IPS-15b (cell line): Measurements from ENCODE around the gene IFNLR1.

Experiments
- H3K27me3 ChIP-seq: one replicate; pipeline ENCODE4 v1.6.1; 2013; ENCODE audit warnings: low read length; ENCODE audit not compliant: control insufficient read depth, insufficient read depth
- H3K36me3 ChIP-seq: one replicate; pipeline ENCODE4 v1.6.1; 2013; ENCODE audit warnings: low read length; ENCODE audit not compliant: control insufficient read depth, insufficient read depth
- H3K4me1 ChIP-seq: one replicate; pipeline ENCODE4 v1.6.1; 2013; ENCODE audit warnings: mild to moderate bottlenecking, low read length; ENCODE audit not compliant: control insufficient read depth, insufficient read depth
- H3K4me3 ChIP-seq: one replicate; pipeline ENCODE4 v1.5.1; 2013; ENCODE audit warnings: low read depth, low read length
- H3K9ac ChIP-seq: one replicate; pipeline ENCODE4 v1.6.1; 2013; ENCODE audit warnings: low read depth, mild to moderate bottlenecking, low read length
- H3K9me3 ChIP-seq: one replicate; pipeline ENCODE4 v1.6.1; 2013; ENCODE audit warnings: mild to moderate bottlenecking, low read length; ENCODE audit not compliant: control insufficient read depth, insufficient read depth

IFNLR1 gene

DNA sequence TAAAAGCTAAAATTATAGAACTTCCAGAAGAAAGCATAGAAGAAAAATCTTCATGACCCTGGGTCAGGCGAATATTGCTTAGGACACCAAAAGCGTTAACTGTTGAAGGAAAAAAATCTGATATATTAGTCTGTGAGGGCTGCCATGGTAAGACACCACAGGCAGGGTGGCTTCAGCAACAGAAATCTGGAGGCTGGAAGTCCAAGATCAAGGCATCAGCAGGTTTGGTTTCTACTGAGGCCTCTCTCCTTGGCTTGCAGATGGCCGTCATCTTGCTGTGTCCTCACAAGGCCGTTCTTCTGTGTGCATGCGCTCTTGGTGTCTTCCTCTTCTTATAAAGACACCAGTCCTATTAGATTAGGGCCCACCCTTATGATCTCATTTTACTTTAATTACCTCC is 14.5 kb downstream of the IFNLR1 start:
- H3K36me3 ChIP-seq, result peaks cover 5% of the 10 kb centered on the region
- H3K27me3 ChIP-seq, result no peaks in the 10 kb centered on the region
- peaks cover 3% of the 10 kb centered on the region for H3K4me1 ChIP-seq
- no peaks in the 10 kb centered on the region for H3K9me3 ChIP-seq
- no peak overlapping the region for H3K4me3 ChIP-seq
- no peak overlapping the region for H3K9ac ChIP-seq

DNA sequence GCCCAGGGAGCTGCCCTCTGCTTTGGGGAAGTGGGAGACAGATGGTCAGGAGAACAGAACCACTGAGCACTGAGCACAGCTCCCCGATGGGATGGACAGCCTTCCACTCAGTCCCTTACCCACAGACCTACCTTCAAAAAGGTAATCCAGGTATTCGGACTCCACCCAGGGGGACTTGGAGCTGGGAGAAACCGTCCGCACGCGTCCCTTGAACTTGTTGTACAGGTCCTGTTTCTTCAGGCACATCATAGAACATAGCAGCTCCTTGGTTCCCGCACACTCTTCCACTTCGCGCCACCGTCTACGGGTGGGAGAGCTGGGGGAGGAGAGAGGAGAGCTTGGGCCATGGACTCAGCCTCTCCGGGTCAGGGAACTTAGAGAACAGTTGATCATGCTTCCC is 17.8 kb downstream of the IFNLR1 start:
- no peak overlapping the region for H3K4me3 ChIP-seq
- no peak overlapping the region for H3K9ac ChIP-seq
- no peaks in the 10 kb centered on the region for H3K27me3 ChIP-seq
- no peaks in the 10 kb centered on the region for H3K4me1 ChIP-seq
- no peaks in the 10 kb centered on the region for H3K9me3 ChIP-seq
- H3K36me3 ChIP-seq, result peaks cover 13% of the 10 kb centered on the region

DNA sequence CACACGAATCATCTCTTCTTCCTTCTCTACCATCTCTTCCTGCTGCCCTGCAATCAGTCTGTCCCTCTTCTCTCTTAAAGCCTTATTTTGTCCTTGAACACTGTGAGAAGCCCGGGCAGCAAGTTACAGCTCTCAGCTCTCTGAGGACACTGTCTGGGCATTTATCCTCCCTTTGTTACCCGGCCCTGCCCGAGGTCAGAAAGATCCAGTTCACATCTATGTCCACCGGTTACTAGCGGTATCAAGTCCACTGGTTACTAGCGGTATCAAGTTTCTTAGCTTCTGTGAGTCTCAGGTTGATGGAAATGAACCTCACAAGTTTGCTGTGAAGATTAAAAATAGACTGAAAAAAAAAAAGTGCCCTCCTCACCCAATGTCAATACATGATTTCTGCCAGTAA is 18.8 kb downstream of the IFNLR1 start:
- Histone ChIP-seq H3K9me3 (no peaks in the 10 kb centered on the region), H3K4me1 (no peaks in the 10 kb centered on the region), H3K4me3 (no peak overlapping the region), H3K9ac (no peak overlapping the region), H3K36me3 (peaks cover 13% of the 10 kb centered on the region), H3K27me3 (no peaks in the 10 kb centered on the region)

DNA sequence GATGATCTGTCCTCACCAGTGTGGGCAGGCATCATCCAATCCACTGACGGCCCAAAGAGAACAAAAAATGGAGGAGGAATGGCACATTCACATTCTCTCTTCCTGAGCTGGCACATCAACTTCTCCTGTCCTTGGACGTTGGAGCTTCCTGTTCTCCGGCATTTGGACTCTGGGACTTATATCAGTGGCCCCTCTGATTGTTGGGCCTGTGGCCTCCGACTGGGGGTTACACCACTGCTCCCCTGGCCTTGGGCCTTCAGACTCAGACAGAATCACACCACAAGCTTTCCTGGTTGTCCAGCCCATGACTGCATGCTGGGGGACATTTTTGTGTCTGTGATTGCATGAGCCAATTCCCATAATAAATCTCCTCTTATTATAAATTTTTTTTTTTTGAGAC is 20.1 kb downstream of the IFNLR1 start:
- Histone ChIP-seq H3K9me3 (no peaks in the 10 kb centered on the region), H3K4me1 (no peaks in the 10 kb centered on the region), H3K9ac (no peak overlapping the region), H3K27me3 (no peaks in the 10 kb centered on the region), H3K4me3 (no peak overlapping the region), H3K36me3 (peaks cover 13% of the 10 kb centered on the region)

DNA sequence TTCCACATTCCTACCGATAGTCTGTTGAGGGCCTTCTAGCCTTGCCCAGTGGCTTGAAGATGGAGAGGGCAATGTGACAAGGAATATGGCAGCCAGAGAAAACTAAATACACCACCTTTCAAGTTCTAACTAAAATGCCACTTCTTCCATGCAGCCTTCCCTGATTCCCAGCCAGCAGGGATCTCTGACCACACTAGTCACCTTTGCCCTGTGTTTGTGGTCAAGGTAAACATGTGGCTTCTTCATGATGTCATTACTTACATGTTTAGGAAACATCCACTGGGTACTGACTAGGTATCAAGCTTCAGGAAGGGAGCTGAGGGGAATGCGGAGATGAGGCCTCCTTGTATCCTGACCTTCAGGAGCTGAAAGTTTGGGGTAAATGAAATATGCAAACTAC is 21.6 kb downstream of the IFNLR1 start:
- H3K27me3 ChIP-seq, result no peaks in the 10 kb centered on the region
- H3K9me3 ChIP-seq, result no peaks in the 10 kb centered on the region
- H3K4me3 ChIP-seq, result no peak overlapping the region
- H3K9ac ChIP-seq, result no peak overlapping the region
- H3K36me3 ChIP-seq, result peaks cover 13% of the 10 kb centered on the region
- H3K4me1 ChIP-seq, result no peaks in the 10 kb centered on the region

DNA sequence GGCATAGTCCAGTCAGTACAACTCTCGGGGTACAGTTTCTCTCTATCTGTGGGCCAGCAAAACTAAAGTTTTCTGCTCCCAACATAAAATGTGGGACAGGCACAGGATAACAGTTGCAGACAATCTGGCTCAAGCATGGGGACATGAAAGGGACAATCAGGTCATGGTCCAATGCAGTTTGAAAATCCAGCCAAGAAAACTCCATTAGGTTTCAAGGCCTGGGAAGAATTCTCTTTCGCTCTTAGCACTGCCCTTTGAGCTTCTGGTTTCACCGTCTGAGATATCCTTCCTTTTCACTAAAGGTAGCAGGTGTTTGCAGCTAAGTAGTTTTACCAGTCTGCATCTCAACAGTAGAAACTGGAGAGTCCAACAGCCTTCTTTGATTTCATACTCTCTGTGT is 23.1 kb downstream of the IFNLR1 start:
- no peaks in the 10 kb centered on the region for H3K4me1 ChIP-seq
- no peak overlapping the region for H3K9ac ChIP-seq
- peaks cover 9% of the 10 kb centered on the region for H3K36me3 ChIP-seq
- no peaks in the 10 kb centered on the region for H3K27me3 ChIP-seq
- H3K9me3 ChIP-seq, result no peaks in the 10 kb centered on the region
- H3K4me3 ChIP-seq, result no peak overlapping the region

DNA sequence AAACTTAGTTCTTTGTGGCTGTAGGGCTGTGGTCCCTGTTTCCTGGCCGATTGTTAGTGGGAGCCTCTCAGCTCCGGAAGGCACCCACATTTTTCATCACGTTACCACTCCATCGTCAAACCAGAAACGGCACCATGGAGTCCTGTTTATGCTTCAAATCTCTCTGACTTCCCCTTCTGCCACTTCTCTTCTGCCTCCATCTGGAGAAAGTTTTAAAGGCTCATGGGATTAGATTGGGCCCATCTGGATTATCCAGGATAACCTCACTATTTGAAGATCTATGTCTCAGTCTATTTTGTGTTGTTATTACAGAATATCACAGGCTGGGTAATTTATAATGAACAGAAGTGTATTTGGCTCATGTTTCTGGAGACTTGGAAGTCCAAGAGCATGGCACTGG is 24.9 kb downstream of the IFNLR1 start:
- Histone ChIP-seq H3K4me1 (no peaks in the 10 kb centered on the region), H3K36me3 (peaks cover 16% of the 10 kb centered on the region), H3K9me3 (no peaks in the 10 kb centered on the region), H3K4me3 (no peak overlapping the region), H3K27me3 (no peaks in the 10 kb centered on the region), H3K9ac (no peak overlapping the region)

DNA sequence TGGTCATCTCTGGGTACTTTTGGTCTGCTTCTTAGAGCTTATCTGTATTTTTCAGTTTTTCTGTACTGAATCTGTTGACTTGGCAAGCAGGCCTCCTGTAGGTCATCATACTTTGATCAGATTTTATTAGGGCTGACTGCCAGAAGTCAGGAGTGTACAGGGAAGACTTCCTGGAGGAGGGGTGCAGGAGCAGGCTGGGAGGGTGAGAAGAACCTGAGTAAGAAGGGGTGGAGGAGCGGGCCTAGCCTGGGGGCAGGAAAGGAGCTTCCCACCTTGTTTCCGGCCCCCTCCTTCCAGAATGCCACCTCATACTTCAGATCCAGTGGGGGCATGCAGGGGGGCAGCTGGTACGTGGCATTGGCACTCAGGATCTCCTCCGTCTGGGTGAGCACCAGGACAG is 25.8 kb downstream of the IFNLR1 start:
- Histone ChIP-seq H3K4me3 (no peak overlapping the region), H3K27me3 (no peaks in the 10 kb centered on the region), H3K4me1 (no peaks in the 10 kb centered on the region), H3K9ac (no peak overlapping the region), H3K36me3 (peaks cover 19% of the 10 kb centered on the region), H3K9me3 (no peaks in the 10 kb centered on the region)

DNA sequence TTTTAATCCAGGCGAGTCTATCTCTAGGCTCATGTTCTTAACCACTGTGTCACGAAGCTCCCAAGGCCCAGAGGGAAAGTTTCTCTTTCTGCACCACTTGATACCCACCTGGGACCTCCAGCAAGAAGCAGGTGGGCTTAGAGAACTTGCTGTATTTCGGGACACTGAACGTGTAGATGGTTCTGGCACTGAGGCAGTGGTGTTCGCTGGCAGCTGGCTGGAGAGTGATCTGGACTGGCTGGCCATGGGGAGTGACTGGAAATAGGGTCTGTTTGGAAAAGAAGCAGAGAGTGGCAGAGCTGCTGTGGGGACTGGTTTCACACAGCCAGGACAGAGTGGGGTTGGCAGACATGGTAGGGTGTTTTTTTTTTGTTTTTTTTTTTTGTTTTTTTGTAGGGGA is 27.7 kb downstream of the IFNLR1 start:
- peaks cover 12% of the 10 kb centered on the region for H3K36me3 ChIP-seq
- H3K9me3 ChIP-seq, result no peaks in the 10 kb centered on the region
- no peaks in the 10 kb centered on the region for H3K27me3 ChIP-seq
- H3K4me3 ChIP-seq, result no peak overlapping the region
- no peak overlapping the region for H3K9ac ChIP-seq
- no peaks in the 10 kb centered on the region for H3K4me1 ChIP-seq

DNA sequence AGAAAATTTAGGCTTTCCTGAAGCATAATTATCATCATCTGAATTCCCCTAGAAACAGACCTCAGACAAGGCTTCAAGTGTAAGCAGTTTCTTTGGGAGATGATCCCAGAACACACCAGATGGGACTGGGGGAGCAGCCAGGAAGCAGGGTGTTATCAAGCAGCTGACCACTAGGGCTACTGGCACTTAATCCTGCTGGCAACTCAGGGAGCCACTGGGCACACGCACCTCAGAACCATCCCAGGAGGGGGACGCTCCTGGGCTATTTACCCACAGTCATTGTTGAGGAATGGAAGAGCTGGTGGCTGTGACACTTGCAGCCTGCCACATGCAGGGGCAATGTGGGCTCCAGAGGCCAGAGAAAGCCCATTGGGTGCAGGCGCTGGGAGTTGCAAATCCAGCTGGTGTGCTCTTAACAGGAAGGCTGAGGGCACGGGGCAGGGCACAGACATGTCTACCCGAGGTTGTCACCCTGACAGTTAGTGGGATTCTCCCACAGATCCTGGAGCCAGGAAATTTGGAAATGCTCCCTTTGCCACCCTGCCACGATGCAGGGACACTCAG is 29.1 kb downstream of the IFNLR1 start:
- no peaks in the 10 kb centered on the region for H3K4me1 ChIP-seq
- H3K4me3 ChIP-seq, result no peak overlapping the region
- H3K9me3 ChIP-seq, result no peaks in the 10 kb centered on the region
- no peak overlapping the region for H3K9ac ChIP-seq
- H3K36me3 ChIP-seq, result peaks cover 12% of the 10 kb centered on the region
- H3K27me3 ChIP-seq, result no peaks in the 10 kb centered on the region

DNA sequence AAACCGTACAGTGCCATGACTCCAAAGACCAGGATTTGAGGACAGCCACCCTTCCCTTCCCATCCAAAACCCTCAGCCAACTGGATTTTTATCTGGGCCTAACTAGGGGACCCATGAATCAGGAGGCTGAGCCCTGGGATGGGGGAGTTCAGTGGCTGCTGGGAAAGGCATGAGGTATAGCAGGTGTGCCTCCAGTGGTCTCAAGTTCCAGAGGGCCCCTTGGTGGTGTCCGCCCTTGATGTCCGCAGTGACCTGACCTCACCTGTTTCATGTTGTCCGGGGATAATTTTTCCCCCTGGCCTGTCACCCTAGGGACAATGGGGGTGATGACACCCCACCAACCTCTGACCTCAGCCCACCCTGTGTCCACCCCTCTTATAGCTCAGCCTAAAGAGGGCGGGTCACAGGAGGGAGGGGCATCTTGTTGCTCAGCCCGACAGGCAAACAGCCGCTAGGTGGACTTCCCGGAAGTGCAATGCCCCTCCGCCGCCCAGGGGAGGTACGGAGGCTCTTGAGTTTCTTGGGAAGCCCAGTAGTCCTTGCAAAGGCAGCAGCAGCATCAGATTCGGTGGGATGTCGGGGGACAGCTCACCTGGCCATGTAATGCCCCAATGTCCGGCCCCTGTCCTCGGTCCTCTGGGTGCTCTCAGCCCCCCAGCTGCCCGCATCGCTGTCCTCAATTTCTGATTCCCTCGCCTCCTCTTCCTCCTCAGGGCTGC is 30.4 kb downstream of the IFNLR1 start:
- Histone ChIP-seq H3K4me1 (peaks cover 1% of the 10 kb centered on the region), H3K9ac (no peak overlapping the region), H3K27me3 (no peaks in the 10 kb centered on the region), H3K9me3 (no peaks in the 10 kb centered on the region), H3K36me3 (peaks cover 12% of the 10 kb centered on the region), H3K4me3 (no peak overlapping the region)

DNA sequence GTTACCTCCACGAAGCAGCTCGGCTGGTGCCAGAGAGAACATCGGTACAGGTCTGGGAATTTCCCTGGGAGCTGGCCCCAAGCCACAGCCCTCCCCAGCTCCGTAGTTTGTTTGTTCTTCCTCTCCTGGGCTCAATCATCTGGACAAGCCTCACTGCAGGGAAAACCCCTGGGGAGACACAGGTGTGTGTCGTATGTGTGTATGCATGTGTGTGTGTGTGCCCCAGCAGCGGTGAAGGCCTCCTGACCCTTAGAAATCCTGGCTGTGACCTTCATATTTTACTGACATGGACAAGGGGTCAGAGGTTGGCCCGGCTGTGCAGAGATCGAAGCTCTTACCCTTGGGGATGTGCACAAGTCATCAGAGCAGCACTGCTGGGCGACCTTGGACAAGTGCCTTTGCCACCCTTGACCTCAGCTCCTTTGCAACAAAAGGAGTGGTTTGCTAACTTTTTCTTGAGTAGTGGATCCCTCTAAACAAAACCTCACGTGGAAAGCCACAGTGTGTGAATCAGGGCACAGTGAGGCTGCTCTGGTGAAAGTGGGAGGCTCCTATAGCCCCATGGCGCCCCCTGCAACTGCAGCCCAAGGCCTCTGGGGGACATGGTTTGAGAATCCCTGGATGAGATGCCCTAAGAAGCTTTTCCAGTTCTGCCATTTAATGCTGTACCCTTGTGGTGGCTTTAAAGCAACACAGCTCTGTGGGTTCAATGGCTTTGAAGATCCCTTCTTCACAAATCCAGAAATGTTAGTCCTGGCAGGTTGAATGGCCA is 31.9 kb downstream of the IFNLR1 start:
- no peak overlapping the region for H3K9ac ChIP-seq
- peaks cover 5% of the 10 kb centered on the region for H3K4me1 ChIP-seq
- no peak overlapping the region for H3K4me3 ChIP-seq
- H3K27me3 ChIP-seq, result no peaks in the 10 kb centered on the region
- H3K9me3 ChIP-seq, result no peaks in the 10 kb centered on the region
- H3K36me3 ChIP-seq, result peaks cover 12% of the 10 kb centered on the region
